Measurements from ENCODE around the gene CAV2.

CAV2 gene

DNA sequence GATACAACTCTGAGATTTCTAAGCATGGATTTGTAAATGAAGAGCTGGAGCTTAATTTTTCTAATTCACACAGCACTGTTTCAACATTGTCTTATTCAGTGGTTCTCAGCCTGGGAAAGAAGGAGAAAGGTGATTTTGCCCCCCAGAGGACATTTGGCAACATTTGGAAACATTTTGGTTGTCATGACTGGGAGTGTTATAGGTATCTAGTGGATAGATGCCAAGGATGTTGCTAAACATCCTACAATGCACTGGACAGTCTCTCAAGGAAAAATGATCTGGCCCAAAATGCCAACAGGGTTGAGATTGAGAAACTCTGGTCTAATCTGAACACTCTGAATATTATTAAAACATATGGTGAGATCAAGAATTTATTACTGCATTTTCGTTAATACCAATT, 3.8 kb upstream of the CAV2 start:
- no peak for DNase-seq (ENCODE audit: low read depth in 2 of 2)

DNA sequence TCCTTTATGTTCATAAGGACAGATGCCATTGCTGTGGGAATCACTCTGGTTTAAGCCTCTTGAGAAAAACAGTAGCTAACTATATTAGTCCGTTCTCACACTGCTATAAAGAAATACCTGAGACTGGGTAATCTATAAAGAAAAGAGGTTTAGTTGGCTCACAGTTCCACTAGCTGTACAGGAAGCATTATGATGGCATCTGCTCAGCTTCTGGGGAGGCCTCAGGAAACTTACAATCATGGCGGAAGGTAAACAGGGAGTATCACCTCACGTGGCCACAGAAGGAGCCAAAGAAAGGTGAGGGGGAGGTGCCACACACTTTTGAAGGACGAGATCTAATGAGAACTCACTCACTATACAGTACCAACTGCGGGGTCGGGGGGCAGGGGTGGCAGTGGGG, 2.9 kb upstream of the CAV2 start:
- no peak for DNase-seq (ENCODE audit: low read depth in 2 of 2)

DNA sequence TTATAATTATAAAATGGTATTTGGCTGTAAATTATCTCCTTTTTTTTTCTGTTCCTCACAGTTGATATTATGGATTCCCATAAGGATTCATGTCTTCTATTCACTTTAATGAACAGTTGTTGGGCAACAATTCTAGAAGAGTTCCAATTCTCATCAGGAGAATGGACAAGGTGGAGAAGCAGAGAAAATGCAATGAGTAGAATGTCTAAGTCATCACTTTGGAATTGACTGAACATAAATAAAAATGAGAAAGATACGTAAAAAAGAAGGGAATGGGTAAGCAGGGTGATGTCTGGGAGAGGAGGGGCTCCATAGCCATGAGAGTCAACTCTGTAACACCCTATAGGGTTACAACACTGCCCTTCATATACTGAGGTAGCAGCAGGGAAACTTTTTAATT, 1.8 kb upstream of the CAV2 start:
- DNase-seq (ENCODE audit: low read depth in 2 of 2), result no peak

DNA sequence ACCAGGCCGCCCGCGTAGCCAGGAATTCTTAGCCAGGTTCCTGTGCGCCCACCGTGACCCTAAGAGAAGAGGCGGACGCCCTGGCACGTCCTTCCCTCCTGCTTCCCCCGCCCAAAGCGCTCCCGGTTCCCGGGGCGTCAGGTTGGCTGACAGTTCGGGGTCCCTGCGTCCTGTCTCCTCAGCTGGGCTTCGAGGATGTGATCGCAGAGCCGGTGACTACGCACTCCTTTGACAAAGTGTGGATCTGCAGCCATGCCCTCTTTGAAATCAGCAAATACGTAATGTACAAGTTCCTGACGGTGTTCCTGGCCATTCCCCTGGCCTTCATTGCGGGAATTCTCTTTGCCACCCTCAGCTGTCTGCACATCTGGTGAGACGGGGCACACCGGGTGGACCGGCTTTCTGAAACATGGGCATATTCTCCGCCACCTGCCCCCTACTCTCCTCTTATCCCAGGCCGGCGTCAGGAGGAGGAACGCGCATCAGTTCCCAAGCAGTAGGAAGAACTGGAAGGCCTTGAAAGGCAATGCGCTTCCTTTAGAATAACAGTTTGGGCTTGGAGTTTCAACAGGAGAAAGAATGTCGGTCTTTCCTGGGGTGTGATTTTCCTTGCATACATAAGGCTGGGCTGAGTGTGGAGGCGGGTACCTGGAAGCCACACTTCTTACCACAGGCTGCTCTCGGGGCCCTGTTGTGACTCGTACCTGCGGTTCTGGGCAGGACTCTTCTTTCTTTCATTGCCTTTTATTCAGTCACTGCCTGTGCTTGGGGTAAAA, 728 bp downstream of the CAV2 start:
- DNase-seq (ENCODE audit: low read depth in 2 of 2), result no peak

DNA sequence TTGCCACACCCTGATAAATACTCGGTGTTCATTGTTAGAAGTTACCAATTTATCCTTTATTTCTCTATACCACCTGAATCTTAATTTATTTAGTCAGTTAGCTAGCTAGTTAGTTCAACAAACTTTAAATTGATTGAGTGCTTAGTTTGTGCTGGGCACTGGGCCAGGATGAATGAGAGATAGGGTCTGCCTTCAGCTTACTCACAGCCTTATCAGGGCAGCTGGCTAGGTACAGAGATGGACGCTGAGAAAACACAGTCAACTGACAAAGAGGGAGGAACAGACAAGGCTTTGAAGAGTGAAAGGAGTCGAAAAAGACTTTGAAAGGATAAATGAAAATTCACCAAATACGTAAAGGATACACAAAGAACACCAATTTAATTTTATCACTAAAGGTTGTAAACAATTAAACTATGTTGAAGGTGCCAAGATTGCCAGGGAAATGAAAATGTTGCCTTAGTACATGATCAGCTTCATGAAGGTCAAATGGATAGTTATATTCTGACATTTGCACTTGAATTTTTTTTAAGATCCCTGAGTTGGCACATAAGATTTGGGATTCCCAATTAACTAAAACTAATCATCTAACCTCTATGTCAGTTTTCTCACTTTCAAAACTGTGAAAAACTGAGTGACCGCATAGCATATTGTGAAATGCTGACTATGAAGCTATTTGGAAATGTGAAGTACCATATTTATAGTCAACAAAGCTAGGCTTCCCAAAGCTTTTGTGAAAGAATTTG, 2.1 kb downstream of the CAV2 start:
- DNase-seq (ENCODE audit: low read depth in 2 of 2), result no peak

DNA sequence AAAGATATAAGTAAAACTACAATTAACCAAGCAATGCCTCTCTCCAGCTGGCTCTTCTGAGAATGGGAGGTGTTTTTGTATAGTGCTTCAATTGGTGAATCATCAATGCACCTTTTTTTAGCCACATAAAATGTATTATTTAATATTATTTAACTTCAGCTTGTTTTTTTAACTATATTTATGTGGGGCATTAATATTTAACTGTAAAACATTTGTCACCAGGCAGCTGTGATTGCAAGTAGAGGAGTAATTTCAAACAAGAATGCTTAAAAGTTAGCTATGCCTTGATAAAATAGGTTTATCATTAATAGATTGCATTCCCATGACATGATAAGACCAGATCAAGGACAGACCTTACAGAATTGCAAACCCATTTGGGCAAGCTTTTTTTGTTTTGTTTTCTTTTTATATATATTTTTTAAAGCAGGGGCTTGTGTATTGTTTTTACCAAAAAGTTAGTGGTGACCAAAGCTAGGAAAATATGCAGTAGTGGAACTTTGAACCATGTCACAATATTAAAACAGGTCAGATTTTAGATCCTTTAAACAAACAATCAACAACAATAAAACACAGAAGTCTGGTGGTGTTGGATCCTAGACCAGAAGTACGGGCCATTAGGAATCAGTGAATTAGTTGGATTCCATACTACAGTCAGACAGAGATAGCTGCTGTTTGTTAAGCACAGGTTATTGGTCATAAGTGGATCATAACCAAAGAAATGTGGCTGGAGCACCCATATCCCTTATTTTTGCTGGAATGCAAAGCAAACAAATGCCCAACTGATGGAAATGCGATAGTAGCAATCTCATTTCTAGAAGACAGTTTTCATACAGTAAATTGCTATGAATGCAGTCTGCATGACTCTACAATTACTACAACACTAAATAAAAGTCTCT, 2.9 kb downstream of the CAV2 start:
- no peak for DNase-seq (ENCODE audit: low read depth in 2 of 2)

DNA sequence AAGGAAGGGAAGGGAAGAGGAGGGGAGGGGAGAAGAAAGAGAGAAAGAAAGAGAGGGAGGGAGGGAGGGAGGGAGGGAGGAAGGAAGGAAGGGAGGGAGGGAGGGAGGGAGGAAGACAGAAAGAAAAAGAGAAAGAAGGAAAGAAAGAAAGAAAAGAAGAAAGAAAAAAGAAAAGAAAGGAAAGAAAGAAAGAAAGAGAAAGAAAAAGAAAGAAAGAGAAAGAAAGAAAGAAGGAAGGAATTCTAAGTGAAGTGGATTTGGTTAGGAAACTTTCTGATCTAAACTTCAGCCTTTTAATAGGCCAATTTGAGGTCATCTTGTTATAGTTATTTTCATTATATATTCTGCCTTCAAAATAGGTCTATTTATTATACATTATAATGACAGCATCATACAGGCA, 4.3 kb downstream of the CAV2 start:
- DNase-seq (ENCODE audit: low read depth in 2 of 2), result no peak

DNA sequence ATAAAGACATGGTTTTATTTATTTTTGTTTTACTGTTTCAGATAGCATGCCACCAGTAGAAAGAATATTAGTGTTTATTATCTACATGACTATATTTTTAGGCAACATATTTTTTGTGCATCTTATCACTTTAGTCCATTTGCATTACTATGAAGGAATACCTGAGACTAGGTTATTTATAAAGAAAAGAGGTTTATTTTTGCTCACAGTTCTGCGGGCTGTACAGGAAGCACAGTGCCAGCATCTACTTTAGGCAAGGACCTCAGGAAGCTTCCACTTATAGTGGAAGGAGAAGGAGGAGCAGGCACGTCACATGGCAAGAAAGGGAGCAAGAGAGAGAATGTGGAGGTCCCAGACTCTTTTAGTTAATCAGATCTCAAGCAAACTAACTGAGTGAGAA, 5.7 kb downstream of the CAV2 start:
- DNase-seq (ENCODE audit: low read depth in 2 of 2), result no peak

DNA sequence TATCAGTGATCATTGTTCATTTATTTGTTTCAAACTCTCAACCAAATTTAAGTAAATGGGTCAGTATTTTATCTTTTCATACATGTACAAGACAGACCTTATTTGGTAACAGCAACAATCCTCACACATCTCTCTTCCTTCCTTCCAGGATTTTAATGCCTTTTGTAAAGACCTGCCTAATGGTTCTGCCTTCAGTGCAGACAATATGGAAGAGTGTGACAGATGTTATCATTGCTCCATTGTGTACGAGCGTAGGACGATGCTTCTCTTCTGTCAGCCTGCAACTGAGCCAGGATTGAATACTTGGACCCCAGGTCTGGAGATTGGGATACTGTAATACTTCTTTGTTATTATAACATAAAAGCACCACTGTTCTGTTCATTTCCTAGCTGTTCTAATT, 6.3 kb downstream of the CAV2 start:
- no peak for DNase-seq (ENCODE audit: low read depth in 2 of 2)

DNA sequence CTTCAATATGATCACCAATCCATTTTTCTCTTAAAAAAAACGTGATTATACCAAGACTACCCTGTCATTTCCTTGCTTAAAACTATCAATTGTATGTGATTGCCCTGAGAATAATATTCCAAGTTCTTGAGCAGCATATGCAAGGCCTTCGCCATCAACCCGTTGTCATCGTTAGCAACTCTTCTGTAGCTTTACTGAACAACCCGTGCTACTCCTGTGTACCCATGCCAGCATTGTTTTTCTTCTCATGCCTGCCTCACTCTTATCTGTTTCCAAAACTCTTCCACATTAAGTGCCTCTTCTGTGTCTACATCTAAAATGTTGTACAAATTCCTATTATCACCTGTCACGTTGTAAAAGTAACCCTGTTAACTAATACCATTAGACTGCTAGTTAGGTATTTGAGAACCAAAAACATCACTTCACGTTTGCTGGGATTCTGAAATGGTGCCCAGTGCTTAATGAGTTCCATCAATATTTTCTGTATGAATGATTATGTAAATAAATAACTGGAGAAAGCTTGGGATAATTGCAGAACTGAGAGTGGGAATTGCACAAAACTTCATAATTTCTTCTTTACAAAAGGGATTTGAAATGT, 10.5 kb downstream of the CAV2 start:
- no peak for DNase-seq (ENCODE audit: low read depth in 2 of 2)

DNA sequence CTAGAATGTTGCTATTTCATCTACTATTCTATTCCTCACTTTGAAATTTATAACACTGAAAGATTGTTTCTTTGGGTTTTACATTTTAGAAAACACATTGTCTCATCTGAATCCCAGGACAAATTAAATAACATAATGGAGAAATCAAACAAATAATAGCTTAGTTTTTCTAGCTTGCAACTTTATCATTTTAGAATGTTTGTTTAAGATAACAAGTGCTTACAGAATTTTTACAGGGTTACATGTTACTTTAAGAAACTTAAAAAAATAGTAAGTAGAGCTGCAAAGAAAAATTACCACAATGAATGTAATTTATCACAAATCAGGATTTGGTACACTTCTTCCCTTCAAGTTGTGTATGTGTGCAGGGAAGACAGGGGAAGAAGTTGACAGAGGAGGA, 11.3 kb downstream of the CAV2 start:
- DNase-seq (ENCODE audit: low read depth in 2 of 2), result no peak

DNA sequence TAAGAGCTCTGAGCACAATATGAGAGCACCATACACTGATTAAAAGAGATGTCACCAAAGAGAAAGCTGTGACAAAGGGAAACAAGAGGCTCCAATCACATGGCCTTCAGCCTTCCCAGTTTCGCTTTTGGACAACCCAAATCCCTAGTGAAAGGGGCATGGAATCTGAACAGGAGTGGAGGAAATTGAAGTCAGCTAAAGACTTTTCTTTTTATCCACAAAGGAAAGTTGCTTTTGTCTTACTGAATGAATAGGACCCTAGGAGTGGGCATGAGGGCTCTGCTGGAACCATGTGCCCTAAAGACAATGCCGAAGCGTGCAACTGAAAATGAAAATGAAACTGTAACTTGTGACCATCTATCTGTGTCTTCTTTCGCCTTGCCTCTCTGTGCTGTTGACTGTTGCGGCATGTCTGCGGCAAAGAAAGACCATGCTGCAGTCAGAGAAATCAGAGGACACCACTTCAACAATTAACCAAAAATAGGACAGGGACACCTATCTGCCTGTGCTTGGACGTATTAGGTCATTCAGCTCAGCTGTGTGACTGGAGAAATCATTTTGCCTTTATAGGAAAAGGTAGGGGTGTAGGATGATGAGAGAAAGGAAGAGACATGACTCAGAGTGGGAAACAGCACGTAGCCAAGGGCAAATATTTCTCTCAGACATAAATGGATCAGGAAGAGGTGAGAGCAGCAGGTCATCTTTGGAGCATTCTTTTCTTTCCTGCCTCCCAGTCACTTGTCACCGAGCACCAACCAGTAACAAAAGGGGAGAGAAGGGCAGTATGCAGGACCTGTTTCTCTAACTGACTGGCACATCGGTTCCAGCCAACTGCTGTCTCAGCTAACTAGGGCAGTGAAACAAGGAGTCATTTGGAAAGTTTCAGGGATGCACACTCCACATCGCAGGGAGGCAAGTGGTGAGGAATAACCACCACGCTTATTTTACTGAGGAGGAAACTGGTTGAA, 12.3 kb downstream of the CAV2 start:
- no peak for DNase-seq (ENCODE audit: low read depth in 2 of 2)

DNA sequence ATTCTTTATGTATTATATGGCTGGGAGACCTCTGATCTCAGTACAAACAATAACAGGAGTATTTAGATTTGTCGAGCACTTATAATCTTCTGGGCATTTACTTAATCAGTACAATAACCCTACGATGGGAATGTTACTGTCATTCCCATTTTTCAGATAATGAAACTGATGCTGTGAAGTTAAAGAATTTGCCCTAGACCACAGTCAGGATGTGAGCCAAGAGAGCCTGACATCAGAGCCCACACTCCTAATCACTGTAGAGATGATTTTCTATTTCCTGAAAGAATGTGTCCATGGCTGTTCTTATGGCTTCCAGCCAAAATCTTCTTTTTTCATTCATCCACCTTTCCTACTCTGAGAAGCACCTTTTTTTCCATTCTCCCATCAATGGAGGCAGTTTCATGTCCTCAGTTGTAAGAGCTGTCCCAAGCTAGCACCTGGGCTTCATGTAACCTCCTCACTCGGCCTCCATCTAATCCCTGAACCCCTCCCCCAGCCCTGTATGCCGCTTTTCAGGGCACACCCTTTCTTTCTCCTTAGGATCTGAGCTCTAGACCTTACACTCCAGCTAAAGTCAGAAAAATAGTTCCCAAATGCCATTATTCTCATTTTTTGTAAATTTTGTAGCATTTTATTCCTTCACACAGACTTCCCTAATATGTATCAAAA, 13.1 kb downstream of the CAV2 start:
- no peak for DNase-seq (ENCODE audit: low read depth in 2 of 2)

DNA sequence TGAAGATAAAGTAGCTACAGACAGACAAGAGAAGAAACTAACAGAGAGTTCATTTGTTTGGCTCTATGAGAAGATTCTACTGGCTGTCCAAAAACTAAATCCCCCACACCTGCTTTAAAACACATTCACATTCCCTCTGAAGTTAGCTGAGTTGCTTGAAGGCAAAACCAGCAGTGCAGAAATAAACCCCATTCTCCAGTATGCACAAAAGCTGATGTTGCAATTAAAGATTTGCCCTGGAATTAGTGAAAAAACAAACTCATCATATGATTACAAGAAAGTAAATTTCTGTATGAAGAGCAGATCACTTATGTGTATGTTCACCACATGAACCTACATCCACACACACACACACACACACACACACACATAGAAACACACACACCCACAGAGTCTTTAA, 16.0 kb downstream of the CAV2 start:
- no peak for DNase-seq (ENCODE audit: low read depth in 2 of 2)

DNA sequence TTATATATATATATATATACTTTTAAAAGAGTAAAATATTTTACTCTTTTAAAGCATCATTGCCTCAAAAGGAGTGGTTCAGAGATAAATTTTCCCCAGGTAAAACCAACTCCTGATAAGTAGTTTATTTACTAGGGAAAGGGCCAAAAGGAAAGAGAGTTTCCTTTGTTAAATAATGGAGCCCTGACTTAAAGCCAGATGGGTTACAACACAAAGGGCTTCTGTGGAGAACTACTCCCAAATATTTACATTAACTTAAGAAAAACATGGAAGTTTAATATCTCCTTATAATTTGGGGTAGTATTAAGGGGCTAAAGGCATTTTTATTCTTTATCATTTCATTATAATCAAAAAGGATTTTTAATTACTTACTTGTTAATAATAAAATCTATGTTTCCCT, 16.8 kb downstream of the CAV2 start:
- no peak for DNase-seq (ENCODE audit: low read depth in 2 of 2)

DNA sequence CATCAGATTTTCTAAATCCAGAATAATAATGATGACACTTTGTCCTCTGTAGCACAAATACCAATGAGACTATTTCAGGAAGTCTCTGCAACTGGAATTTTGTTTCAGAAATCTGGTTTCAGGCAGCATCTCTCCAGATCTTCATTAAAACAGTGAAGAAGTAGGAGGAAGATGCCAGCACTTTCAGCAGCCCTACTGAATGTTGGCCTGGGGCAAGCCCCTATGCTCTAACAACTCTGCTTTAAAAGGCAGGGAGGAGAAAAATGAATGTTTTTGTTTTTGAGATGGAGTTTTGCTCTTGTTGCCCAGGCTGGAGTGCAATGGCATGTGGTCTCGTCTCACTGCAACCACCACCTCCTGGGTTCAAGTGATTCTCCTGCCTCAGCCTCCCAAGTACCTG, 18.1 kb downstream of the CAV2 start:
- no peak for DNase-seq (ENCODE audit: low read depth in 2 of 2)

DNA sequence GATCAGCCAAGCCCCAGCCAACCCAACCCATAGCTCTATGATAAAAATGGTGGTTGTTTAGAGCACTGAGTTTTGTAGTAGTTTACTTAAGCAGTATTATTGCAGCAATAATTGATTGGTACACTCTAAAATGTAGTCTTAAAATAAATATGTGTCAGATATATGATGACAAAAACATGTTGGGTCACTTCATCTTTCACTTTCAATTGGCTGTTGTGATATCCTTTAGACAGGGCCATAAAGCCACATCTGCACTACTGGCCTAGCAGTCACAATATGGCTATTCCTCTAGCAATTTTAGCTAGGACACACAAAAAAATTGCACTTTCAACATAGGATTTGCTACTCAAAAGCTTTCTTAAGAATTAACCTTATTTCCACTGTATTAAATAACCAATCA, 19.4 kb downstream of the CAV2 start:
- DNase-seq (ENCODE audit: low read depth in 2 of 2), result no peak

DNA sequence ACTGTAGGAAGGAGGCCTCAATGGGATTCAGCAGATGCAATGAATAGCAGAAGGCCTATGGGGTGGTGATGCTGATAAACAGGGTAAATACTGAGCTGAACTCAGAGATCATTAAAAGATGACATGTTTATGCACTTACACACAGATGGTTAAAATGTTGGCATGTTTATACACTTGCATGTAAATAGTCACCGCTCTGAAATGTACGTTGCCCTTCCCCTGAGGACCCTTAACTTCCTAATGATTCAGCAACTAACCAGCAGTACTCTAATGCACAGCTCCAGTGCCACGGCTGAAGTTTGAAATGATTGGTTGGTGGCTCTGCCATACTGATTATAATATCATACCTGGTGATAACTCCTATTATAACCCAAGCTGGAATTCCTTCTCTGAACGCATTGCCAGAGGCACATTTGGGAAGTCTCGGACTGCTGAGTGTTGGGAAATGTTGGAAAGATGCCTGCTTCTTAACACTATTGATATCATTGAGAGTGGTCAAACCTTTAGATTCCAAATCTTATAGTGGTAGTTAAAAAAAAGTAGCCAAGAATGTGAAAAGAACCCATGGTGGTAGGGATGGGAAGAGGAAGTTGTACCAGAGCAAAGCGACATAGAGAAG, 21.6 kb downstream of the CAV2 start:
- DNase-seq (ENCODE audit: low read depth in 2 of 2), result no peak

DNA sequence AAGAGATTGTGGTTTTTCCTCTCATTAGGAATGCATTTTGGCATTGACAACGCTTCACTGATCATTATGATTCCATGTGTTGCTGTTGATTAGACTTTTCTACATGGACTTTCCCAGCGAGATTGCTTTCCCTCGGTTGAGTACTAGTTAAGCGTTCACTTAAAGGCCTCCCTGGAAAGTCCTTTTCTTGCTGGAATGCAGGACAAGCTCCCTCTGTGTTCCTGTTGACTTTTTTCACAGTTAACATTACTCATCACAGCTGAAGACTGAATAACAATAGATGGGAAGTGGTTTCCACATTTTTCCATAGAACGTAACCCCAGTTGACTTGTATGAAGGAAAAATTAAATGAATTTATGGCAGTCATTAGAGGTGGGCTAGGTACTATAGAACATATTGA, 22.7 kb downstream of the CAV2 start:
- DNase-seq (ENCODE audit: low read depth in 2 of 2), result no peak

DNA sequence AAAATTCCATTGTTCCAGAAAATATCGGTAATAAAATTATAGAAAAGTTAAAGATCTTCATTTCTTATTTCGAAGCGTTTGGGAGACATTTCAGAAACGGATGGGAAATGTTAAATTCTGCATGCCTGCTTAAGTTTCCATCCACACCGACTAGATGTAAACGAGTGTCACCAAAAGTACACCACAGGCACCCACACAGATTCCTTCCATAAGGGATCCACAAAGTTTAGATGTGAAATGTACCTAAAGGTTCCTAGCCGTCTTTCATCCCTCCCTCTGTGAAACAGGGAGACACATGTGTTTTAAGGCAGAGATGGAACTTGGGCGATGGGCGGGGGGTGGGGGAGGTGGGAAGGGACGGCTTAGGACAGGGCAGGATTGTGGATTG, 24.7 kb downstream of the CAV2 start:
- DNase-seq (ENCODE audit: low read depth in 2 of 2), result no peak

Measured in stimulated activated CD4-positive, alpha-beta T cell treated with anti-CD3 and anti-CD28 coated beads, Interleukin-12 subunit alpha, Interleukin-12 subunit beta, amount 100 ng/mL, for 24 hours (primary cell).